ENCODE results near the gene CHCHD3.

DNA sequence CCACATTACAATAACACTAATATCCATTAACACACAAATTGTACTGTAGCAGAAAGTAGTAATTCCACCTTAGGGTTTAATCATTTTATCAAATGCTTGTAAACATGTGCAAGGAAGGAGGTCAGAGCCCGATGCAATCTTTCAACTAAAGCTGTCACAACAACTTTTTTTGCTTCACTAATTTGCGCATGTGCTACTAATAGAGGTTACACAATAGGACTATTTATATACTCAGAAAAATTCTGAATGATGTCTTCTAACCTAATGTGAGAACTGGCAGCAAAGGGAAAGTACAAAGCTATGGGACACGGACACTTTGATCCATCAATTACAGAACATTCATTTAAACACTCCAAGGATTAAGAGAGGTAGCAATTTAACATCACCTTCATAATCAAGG is 244.4 kb downstream of the CHCHD3 start:
- TF ChIP-seq, protein P1, sequence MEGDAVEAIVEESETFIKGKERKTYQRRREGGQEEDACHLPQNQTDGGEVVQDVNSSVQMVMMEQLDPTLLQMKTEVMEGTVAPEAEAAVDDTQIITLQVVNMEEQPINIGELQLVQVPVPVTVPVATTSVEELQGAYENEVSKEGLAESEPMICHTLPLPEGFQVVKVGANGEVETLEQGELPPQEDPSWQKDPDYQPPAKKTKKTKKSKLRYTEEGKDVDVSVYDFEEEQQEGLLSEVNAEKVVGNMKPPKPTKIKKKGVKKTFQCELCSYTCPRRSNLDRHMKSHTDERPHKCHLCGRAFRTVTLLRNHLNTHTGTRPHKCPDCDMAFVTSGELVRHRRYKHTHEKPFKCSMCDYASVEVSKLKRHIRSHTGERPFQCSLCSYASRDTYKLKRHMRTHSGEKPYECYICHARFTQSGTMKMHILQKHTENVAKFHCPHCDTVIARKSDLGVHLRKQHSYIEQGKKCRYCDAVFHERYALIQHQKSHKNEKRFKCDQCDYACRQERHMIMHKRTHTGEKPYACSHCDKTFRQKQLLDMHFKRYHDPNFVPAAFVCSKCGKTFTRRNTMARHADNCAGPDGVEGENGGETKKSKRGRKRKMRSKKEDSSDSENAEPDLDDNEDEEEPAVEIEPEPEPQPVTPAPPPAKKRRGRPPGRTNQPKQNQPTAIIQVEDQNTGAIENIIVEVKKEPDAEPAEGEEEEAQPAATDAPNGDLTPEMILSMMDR (IDR thresholded peaks at IDR 0.05; ENCODE audit: low read depth, low read length) = no peak
- TF ChIP-seq EZH2phosphoT487 (IDR thresholded peaks at IDR 0.05; ENCODE audit: low read depth) = no peak
